NCI-H526 treated with DMSO at 0.1 percent for 48 hours (cell line): ENCODE data around the gene ZNF629.

Source experiments
- DNase-seq: peaks from one replicate; lab custom pipeline; 2025; lab: John Stamatoyannopoulos, UW

ZNF629 gene

GRCh38 chr16:30786115-30786935 is 680 bp downstream of the ZNF629 start:
- peak; percentile 19 for DNase-seq

GRCh38 chr16:30785126-30786106 is 1.6 kb downstream of the ZNF629 start:
- no peak for DNase-seq

DNA sequence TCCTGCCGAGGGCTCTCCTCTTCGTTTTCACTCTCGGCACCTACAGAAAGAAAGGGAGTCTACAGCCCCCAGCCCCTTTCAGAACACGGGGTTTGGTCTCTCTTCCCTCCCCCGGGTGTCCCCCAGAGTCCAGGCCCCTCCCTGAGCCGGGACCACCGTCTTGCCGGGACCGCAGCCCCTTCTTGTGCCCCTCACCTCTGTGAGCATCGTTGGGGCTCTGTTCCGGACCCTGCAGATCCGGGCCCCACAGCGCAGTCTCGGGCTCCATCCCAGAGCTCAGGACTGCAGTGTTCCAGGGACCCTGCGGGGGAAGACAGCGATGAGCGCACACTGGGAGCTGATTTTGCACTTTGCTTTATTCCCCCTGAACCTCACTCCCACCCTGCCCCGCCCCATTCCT is 2.8 kb downstream of the ZNF629 start:
- DNase-seq, result no peak

DNA sequence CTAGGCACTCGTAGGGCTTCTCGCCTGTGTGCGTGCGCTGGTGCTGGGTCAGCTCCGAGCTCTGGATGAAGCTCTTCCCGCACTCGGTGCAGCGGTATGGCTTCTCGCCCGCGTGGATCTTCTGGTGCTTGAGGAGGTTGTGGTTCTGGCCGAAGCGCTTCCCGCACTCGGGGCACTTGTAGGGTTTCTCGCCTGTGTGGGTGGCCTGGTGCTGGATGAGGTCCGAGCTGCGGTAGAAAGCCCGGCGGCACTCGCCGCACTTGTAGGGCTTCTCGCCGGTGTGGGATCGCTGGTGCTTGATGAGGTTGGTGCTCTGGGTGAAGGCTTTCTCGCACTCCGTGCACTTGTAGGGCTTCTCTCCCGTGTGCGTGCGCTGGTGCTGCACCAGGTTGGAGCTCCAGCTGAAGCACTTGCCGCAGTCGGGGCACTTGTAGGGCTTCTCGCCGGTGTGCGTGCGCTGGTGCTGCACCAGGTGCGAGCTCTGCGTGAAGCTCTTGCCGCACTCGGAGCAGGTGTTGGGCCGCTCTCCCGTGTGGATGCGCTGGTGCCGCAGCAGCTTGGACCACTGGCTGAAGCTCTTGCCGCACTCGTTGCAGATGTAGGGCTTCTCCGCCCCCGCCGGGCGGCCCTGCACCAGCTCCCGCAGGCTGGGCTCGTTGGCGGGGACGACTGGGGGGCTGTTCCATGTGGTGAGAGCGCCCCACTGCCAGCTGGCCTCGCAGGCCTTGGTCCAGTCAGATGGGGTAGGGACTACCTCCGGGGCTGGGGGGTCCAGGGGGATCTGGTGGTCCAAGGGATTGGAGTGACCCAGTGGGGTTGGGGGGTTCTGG is 3.5 kb downstream of the ZNF629 start:
- DNase-seq, result no peak

DNA sequence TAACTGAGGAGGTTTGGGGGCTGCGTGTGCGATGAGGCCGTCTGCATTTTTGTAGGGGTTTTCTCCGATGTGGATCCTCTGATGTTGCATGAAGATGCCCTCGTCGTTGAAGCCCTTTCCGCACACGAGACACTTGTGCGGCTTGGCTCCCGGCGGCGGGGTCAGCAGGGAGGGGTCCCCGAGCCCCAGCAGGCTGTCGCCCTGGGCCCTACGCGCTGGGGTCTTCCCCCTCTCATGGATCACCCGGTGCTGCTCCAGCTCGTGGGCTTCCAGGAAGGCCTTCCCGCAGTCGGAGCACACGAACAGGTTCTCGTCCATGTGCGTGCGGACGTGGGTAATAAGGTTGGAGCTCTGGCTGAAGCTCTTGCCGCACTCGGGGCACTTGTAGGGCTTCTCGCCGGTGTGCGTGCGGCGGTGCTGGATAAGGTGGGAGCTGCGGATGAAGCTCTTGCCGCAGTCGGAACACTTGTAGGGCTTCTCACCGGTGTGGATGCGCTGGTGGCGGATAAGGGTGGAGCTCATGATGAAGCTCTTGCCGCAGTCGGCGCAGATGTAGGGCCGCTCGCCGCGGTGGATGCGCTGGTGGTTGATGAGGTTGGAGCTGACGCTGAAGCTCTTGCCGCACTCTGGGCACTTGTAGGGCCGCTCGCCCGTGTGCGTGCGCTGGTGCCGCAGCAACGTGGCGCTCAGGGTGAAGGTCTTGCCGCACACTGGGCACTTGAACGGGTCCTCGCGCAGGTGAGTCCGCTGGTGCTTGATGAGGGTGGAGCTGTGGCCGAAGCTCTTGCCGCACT is 4.3 kb downstream of the ZNF629 start:
- no peak for DNase-seq

- DNase-seq, result no peak
Measured at GRCh38 chr16:30780549-30780948, 6.5 kb downstream of the ZNF629 start.

DNA sequence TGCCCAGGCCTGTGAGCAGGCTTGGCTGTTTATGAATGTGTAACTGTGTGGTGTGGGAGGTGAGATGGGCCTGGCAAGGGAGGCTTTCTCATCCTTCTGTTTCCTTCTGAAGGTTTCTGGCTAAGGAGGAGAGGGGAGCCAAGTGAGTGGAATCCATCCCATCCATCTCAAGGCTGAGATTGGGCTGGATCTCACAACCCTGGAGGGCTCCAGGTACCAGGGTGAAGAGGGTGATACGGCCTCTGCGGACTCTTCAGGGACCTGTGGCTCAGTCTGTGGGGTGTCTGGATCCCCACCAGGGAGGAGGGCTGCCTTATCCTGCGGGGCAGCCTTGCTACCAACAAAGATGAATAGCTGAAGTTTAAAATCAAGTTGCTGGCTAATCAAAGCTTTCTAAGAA is 7.0 kb downstream of the ZNF629 start:
- DNase-seq, result no peak

GRCh38 chr16:30779596-30779995 is 7.4 kb downstream of the ZNF629 start:
- DNase-seq, result no peak

DNA sequence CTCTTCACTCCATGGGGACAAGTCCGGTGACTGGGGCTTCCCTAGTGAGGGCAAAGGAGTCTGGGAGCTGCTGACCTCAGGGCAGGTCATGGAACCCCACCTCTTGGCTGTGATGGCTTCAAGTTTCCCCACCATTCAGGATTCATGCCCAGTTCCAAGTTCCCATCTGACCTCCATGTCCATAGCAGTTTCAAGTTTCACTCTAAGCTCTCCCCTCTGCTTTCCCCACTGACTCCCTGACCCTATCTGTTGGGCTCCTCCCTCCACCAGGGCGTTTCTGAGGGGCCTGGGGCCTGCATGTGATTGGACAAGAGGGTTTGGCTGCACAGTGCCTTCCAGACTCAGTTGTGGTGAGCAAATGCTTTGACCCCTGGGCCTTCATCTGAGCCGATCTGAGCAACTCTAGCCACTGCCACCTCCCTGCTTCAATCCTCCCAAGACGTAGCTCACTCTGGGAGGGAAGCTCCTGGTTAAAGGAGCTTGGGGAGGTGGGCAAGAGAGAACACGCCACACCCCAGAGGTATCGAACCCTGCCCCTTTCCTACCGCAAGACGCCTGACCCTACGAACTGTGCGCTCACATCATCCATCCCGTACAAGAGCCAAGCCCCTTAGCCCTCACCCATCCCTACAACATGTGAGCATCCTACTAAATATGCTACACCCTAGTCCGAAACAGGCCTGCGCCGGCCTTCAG is 8.3 kb downstream of the ZNF629 start:
- DNase-seq, result no peak

- no peak for DNase-seq
Measured at GRCh38 chr16:30777591-30778297, 9.3 kb downstream of the ZNF629 start.

GRCh38 chr16:30775392-30776188 is 11.4 kb downstream of the ZNF629 start:
- DNase-seq, result peak; percentile 71

DNA sequence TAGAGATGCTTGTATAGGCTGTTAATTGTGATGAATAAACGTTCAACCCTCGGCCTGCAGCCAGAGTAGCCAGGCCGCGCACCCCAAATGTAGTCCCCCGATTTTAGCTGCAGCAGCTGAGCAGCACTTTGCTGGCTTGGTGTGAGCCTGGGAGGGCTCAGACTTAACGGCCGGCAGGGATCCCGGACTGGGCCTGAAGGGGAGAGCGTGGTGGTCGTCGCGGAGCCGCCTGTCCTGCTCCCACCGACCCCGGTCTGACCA is 11.9 kb downstream of the ZNF629 start:
- DNase-seq, result no peak

DNA sequence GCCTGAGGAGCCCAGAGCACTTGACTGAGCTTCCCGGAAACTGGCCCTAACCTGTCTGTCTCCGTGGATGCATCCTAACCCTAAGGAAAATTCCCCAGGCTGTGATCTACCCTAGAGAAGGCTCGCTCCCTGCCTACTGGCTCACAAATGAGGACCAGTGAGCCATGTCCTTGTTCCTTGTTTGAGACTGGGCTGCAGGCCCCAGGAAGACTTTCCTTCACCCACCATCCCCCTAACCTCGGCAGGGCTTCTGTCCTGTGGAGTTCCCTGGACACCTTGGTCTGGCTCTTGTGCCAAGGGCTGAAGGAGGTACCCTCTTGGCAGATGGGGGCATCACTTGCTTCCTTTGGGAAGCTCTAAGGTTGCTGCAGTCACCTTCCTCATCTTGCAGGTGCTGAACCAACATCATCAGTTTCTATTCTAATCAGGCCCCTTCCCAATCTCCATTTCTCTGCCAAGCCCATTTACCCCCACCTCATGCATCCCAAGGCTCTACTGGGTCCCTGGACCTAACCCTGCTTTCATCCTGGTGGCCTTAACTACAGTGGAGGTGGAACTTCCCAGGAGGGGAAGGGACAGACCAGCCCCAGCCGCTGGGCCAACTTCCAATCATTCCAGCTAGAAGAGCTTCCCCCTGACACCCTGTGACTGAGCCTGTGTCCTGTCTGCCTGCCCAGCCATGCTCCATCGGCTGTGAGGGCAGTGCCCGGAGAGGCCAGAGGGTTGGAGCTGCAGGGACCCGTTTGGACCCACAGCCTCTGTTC is 12.5 kb downstream of the ZNF629 start:
- DNase-seq, result no peak

DNA sequence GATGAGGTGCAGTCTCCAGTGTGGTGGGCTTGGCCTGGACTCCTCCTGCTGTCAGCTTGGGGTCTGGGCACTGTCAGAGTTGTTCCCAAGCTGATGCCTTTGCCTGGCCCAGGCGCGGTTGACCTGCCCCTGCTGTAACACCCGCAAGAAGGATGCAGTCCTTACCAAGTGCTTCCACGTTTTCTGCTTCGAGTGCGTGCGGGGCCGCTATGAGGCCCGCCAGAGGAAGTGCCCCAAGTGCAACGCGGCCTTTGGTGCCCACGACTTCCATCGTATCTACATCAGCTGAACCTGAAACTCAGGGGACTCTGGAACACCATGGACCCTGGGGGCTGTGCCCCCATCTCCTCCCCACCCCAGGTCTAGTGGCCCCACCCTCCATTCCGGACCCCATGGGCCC is 13.2 kb downstream of the ZNF629 start:
- DNase-seq, result no peak

DNA sequence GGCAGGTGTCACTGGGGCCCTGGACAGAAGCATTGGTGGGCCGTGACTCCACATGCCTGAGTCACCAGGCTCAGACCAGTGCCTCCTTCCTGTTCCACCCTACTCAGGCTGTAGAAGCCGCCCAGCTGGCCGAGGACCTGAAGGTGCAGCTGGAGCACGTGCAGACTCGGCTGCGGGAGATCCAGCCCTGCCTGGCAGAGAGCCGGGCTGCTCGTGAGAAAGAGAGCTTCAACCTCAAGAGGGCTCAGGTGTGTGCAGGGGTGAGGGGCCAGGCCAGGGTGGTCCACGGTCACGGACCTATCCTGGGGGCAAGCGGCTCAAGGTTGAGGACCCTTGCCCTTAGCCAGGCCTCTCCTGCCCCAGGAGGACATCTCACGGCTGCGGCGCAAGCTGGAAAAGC is 15.3 kb downstream of the ZNF629 start:
- DNase-seq, result no peak

- DNase-seq, result no peak
Measured at GRCh38 chr16:30769379-30770089, 17.5 kb downstream of the ZNF629 start.

DNA sequence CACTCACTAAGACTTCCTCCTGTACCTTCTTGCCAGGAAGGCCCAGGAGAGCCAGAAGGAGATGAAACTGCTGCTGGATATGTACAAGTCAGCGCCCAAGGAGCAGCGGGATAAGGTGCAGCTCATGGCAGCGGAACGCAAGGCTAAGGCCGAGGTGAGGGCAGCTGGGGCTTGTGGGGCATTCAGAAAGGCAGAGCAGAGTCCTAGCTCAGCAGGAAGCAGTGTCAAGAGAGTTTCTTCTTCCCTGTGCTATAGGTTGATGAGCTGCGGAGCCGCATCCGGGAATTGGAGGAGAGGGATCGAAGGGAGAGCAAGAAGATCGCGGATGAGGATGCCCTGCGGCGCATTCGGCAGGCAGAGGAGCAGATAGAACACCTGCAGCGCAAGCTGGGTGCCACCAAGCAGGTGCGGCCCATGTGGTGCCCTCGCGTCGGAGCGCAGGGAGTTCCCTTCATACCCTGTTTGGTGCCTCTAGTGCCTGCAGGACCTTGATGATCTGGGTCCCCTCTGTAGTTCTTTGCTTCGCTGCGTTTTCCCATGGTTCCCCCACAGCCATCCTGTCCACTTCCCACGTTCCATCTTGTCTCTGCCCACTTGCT is 18.3 kb downstream of the ZNF629 start:
- DNase-seq, result no peak
